Activated gamma-delta T cell treated with Interleukin-2 at 50 U/mL for 16 hours (primary cell): Measurements from ENCODE around the gene SEMA3G.
A peak's percentile ranks its signal among the peaks of the same experiment; 100 is the strongest.

ENCODE experiments used
- DNase-seq: peaks from one replicate; pipeline ENCODE4 v3.0.0-alpha.2; 2020

The SEMA3G gene

GRCh38 chr3:52453496-52454249 is 8.8 kb upstream of the SEMA3G start, which contains the start of gene TNNC1:
Gene TNNC1 (minus strand): TSS chr3:52454041. CDS start chr3:52454015, 26 bp downstream.
- no peak for DNase-seq

- DNase-seq: no peak
Measured at GRCh38 chr3:52452570-52453221, 7.8 kb upstream of the SEMA3G start.

- DNase-seq: no peak
Measured at GRCh38 chr3:52452126-52452525, 7.2 kb upstream of the SEMA3G start.

GRCh38 chr3:52451237-52452083 is 6.6 kb upstream of the SEMA3G start:
- DNase-seq: no peak

- DNase-seq: no peak
Measured at GRCh38 chr3:52450489-52451236, 5.8 kb upstream of the SEMA3G start.

- no peak for DNase-seq
Measured at GRCh38 chr3:52447512-52448355, 2.8 kb upstream of the SEMA3G start.

GRCh38 chr3:52446631-52447511 is 2.0 kb upstream of the SEMA3G start:
- DNase-seq: peak; percentile 70

GRCh38 chr3:52446042-52446441 is 1.1 kb upstream of the SEMA3G start:
- DNase-seq: no peak

GRCh38 chr3:52443791-52444687 is 864 bp downstream of the SEMA3G start:
- no peak for DNase-seq

- no peak for DNase-seq
Measured at GRCh38 chr3:52443268-52443610, 1.7 kb downstream of the SEMA3G start.

GRCh38 chr3:52442409-52443267 is 2.3 kb downstream of the SEMA3G start:
- no peak for DNase-seq

- no peak for DNase-seq
Measured at GRCh38 chr3:52441772-52442332, 3.1 kb downstream of the SEMA3G start.

- no peak for DNase-seq
Measured at GRCh38 chr3:52441091-52441771, 3.7 kb downstream of the SEMA3G start.

GRCh38 chr3:52440671-52441070 is 4.2 kb downstream of the SEMA3G start:
- no peak for DNase-seq

- no peak for DNase-seq
Measured at GRCh38 chr3:52440249-52440551, 4.7 kb downstream of the SEMA3G start.

GRCh38 chr3:52439426-52440248 is 5.3 kb downstream of the SEMA3G start:
- DNase-seq: no peak
